OCI-LY1 (cell line): Measurements from ENCODE around the gene RERE.

Experiments
- H2AFZ ChIP-seq: fragments of 200-600 bp; sonication (generic), shearing (Covaris generic); 2 replicates; pipeline ENCODE4 v1.6.0; 2014; ENCODE audit warnings: antibody characterized with exemption, mild to moderate bottlenecking, low read length
- H3F3A ChIP-seq: fragments of 200-600 bp; sonication (generic), shearing (Covaris generic); 2 replicates; pipeline ENCODE4 v1.6.0; 2014; ENCODE audit warnings: mild to moderate bottlenecking, antibody characterized with exemption, low read length, moderate library complexity; ENCODE audit not compliant: insufficient read depth
- H3K27ac ChIP-seq: fragments of 200-600 bp; sonication (generic); 2 replicates; pipeline ENCODE4 v1.5.1; 2014; ENCODE audit warnings: low read length, mixed run types, mild to moderate bottlenecking, low read depth; ENCODE audit not compliant: poor library complexity, severe bottlenecking
- H3K27me3 ChIP-seq: fragments of 200-600 bp; sonication (generic); 2 replicates; pipeline ENCODE4 v1.6.0; 2014; ENCODE audit warnings: antibody characterized with exemption, mild to moderate bottlenecking, low read length, moderate library complexity; ENCODE audit not compliant: insufficient read depth
- H3K36me3 ChIP-seq: fragments of 200-600 bp; sonication (generic); 2 replicates; pipeline ENCODE4 v1.6.1; 2014; ENCODE audit warnings: mild to moderate bottlenecking, antibody characterized with exemption, low read length, moderate library complexity, mixed read lengths; ENCODE audit not compliant: insufficient read depth
- H3K4me1 ChIP-seq: fragments of 200-600 bp; sonication (generic); 2 replicates; pipeline ENCODE4 v1.5.1; 2014; ENCODE audit warnings: mild to moderate bottlenecking, low read length, moderate library complexity; ENCODE audit not compliant: insufficient read depth, severe bottlenecking
- H3K4me2 ChIP-seq: fragments of 200-600 bp; sonication (generic), shearing (Covaris generic); 2 replicates; pipeline ENCODE4 v1.6.1; 2014; ENCODE audit warnings: low read length
- H3K4me3 ChIP-seq: fragments of 200-600 bp; sonication (generic); 2 replicates; pipeline ENCODE4 v1.5.1; 2014; ENCODE audit warnings: low read length, low read depth, mild to moderate bottlenecking, mixed read lengths; ENCODE audit not compliant: poor library complexity, severe bottlenecking
- H3K79me2 ChIP-seq: fragments of 200-600 bp; shearing (Covaris generic); 2 replicates; pipeline ENCODE4 v1.6.1; 2016; ENCODE audit warnings: mixed run types, low read length, mixed read lengths; ENCODE audit not compliant: insufficient read depth
- H3K9ac ChIP-seq: fragments of 200-600 bp; sonication (generic), shearing (Covaris generic); 2 replicates; pipeline ENCODE4 v1.6.1; 2014; ENCODE audit warnings: mild to moderate bottlenecking, low read length, mixed read lengths
- H3K9me2 ChIP-seq: fragments of 200-600 bp; sonication (generic), shearing (Covaris generic); 2 replicates; pipeline ENCODE4 v1.6.1; 2014; ENCODE audit warnings: low read depth, mild to moderate bottlenecking, low read length, mixed read lengths
- H3K9me3 ChIP-seq: fragments of 200-600 bp; shearing (Covaris generic); 2 replicates; pipeline ENCODE4 v1.6.1; 2014; ENCODE audit warnings: low read length, mixed read lengths
- H4K20me1 ChIP-seq: fragments of 200-600 bp; sonication (generic), shearing (Covaris generic); 2 replicates; pipeline ENCODE4 v1.6.0; 2016; ENCODE audit warnings: mild to moderate bottlenecking, low read length; ENCODE audit not compliant: insufficient read depth
- CTCF ChIP-seq: fragments of 200-600 bp; sonication (generic), shearing (Covaris generic); IDR thresholded peaks from 2 replicates; pipeline ENCODE4 v1.5.1; 2017; ENCODE audit warnings: mild to moderate bottlenecking, antibody characterized with exemption, low read length, moderate library complexity, mixed read lengths
- EZH2 ChIP-seq: fragments of 200-600 bp; sonication (generic), shearing (Covaris generic); IDR thresholded peaks from 2 replicates; pipeline ENCODE4 v1.8.0; 2017; ENCODE audit warnings: borderline replicate concordance, mixed run types, mild to moderate bottlenecking, antibody characterized with exemption, low read length, moderate library complexity, mixed read lengths

Gene RERE

GRCh38 chr1:8714173-8714572, 103.3 kb downstream of the RERE start:
- peaks cover 16% of the 10 kb centered on the region for H3K4me1 ChIP-seq
- H3K27ac ChIP-seq: no peak overlapping the region
- no peaks in the 10 kb centered on the region for H4K20me1 ChIP-seq
- no peaks in the 10 kb centered on the region for H3F3A ChIP-seq
- H3K9ac ChIP-seq: no peak overlapping the region
- no peaks in the 10 kb centered on the region for H3K79me2 ChIP-seq
- H2AFZ ChIP-seq: no peak overlapping the region
- no peaks in the 10 kb centered on the region for H3K9me2 ChIP-seq
- no peak overlapping the region for H3K4me3 ChIP-seq
- no peaks in the 10 kb centered on the region for H3K27me3 ChIP-seq
- no peak for TF ChIP-seq EZH2
- TF ChIP-seq CTCF: no peak
- no peak overlapping the region for H3K4me2 ChIP-seq
- H3K36me3 ChIP-seq: no peaks in the 10 kb centered on the region
- H3K9me3 ChIP-seq: no peaks in the 10 kb centered on the region

DNA sequence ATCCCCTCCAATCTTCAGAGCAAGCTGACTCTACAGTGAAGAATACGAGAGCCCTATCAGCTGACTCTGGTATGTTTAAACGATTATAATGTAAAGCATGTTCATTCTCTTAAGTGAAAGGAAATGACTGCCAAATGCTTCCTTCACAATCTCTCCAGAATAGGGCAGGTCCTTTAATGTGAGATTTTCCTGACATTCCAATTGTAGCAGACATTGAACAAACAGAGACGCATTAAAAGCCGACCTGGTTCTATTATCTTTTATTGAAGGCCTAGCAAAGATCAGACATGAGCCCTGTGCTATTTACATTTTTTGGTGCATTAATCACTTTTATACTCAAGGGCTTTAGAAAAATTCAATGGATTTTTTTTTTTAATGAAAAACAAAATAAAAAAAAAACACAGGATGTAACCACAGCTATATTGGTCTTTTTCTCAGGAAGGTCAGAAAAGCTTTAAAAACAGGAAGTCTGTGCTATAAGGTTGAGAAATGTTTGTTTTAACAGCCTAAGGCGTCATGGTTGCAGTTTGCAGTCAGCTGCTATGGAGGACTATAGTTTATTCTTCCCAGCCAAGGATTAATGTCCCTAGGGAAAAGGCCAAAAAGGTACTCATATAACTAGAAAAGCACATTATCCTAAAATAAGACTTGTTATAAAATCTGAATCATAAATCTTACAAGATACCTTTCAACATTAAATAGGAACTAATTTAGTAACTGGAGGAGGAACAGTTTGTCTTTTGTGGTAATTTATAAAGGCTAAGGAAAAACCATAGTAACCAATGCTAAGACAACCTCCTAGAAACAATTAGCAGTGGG, 104.8 kb downstream of the RERE start:
- Histone ChIP-seq H3K4me2 (peak overlapping the region; percentile 11; the same call in 1 of the 2 replicates), H3K79me2 (no peaks in the 10 kb centered on the region), H3K27ac (no peak overlapping the region), H3K36me3 (no peaks in the 10 kb centered on the region), H3F3A (no peaks in the 10 kb centered on the region), H3K4me1 (peaks cover 16% of the 10 kb centered on the region), H3K9me2 (no peaks in the 10 kb centered on the region), H3K9me3 (no peaks in the 10 kb centered on the region), H4K20me1 (no peaks in the 10 kb centered on the region), H2AFZ (no peak overlapping the region), H3K9ac (no peak overlapping the region), H3K27me3 (no peaks in the 10 kb centered on the region), H3K4me3 (no peak overlapping the region)
- no peak for TF ChIP-seq CTCF
- no peak for TF ChIP-seq EZH2

GRCh38 chr1:8711873-8712412, 105.5 kb downstream of the RERE start:
- Histone ChIP-seq H3K9me3 (no peaks in the 10 kb centered on the region), H3K79me2 (no peaks in the 10 kb centered on the region), H3K4me3 (no peak overlapping the region), H3K36me3 (no peaks in the 10 kb centered on the region), H3K4me2 (no peak overlapping the region; the same call in 1 of the 2 replicates), H3K27me3 (no peaks in the 10 kb centered on the region), H4K20me1 (no peaks in the 10 kb centered on the region), H3K9me2 (no peaks in the 10 kb centered on the region), H2AFZ (no peak overlapping the region), H3K4me1 (peaks cover 16% of the 10 kb centered on the region), H3F3A (no peaks in the 10 kb centered on the region), H3K27ac (no peak overlapping the region), H3K9ac (no peak overlapping the region)
- TF ChIP-seq EZH2: no peak
- no peak for TF ChIP-seq CTCF
